Endothelial cell (in vitro differentiated cells): ENCODE data around the gene CA12. TPM values are rescaled to one million over a fixed set of nuclear protein-coding genes. Genes with fewer than 3 reads are reported as not detected.

Experiments used
- DNase-seq: peaks from one replicate; pipeline ENCODE4 v3.0.0; 2021; ENCODE audit warnings: low spot score
- H3K27ac Mint-ChIP-seq: one replicate; pipeline ENCODE4 v1.8.0; 2021; ENCODE audit warnings: mixed read lengths, inconsistent platforms; ENCODE audit not compliant: unreplicated experiment
- H3K27me3 Mint-ChIP-seq: one replicate; pipeline ENCODE4 v1.8.0; 2021; ENCODE audit warnings: mild to moderate bottlenecking, moderate library complexity, mixed read lengths, inconsistent platforms; ENCODE audit not compliant: unreplicated experiment
- H3K36me3 Mint-ChIP-seq: one replicate; pipeline ENCODE4 v1.8.0; 2021; ENCODE audit warnings: mild to moderate bottlenecking, low read depth, mixed read lengths, inconsistent platforms; ENCODE audit not compliant: unreplicated experiment
- H3K4me1 Mint-ChIP-seq: one replicate; pipeline ENCODE4 v1.8.0; 2021; ENCODE audit warnings: mild to moderate bottlenecking, mixed read lengths, inconsistent platforms; ENCODE audit not compliant: unreplicated experiment
- H3K4me3 Mint-ChIP-seq: one replicate; pipeline ENCODE4 v1.8.0; 2021; ENCODE audit warnings: mild to moderate bottlenecking, mixed read lengths, inconsistent platforms; ENCODE audit not compliant: unreplicated experiment
- H3K9me3 Mint-ChIP-seq: one replicate; pipeline ENCODE4 v1.8.0; 2021; ENCODE audit warnings: mixed read lengths, inconsistent platforms; ENCODE audit not compliant: unreplicated experiment
- total RNA-seq: library from RNA; stranded (reverse); fragmentation: NEBNext Ultra II Directional; extraction: Animal tissue kit (Norgen Biotek cat#: 25700); gene quantifications from one replicate; pipeline ENCODE4 v1.2.1, GENCODE V29; 2021; ENCODE audit not compliant: unreplicated experiment
- TF ChIP-seq, protein P1 (sequence below): fragments of 200-600 bp; sonication (generic); IDR thresholded peaks from one replicate; pipeline ENCODE4 v1.5.0; 2021; ENCODE audit warnings: antibody characterized with exemption; ENCODE audit not compliant: unreplicated experiment

Gene CA12
- total RNA-seq, 1 donor from 2014 or later = 0.44 TPM

DNA sequence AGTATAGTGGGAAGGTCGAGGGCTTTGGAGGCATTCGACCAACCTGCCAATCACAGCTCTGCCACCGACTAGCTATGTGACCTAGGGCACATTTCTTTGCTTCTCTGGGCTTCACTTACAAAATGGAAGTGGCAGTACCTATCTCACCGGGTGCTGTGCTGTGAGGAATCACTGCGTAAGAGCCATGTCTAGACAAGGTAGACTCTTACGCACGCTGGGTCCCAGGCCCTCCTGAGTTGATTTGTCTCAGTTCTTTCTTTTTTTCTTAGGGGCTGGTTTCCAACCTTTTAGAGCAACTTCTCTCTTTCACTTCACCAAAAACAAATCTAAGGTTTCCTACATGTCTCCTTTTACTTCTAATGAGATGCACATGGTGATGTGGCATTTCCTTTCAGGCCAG, 18.8 kb downstream of the CA12 start:
- H3K9me3 Mint-ChIP-seq = no peaks in the 10 kb centered on the region
- TF ChIP-seq, protein P1, sequence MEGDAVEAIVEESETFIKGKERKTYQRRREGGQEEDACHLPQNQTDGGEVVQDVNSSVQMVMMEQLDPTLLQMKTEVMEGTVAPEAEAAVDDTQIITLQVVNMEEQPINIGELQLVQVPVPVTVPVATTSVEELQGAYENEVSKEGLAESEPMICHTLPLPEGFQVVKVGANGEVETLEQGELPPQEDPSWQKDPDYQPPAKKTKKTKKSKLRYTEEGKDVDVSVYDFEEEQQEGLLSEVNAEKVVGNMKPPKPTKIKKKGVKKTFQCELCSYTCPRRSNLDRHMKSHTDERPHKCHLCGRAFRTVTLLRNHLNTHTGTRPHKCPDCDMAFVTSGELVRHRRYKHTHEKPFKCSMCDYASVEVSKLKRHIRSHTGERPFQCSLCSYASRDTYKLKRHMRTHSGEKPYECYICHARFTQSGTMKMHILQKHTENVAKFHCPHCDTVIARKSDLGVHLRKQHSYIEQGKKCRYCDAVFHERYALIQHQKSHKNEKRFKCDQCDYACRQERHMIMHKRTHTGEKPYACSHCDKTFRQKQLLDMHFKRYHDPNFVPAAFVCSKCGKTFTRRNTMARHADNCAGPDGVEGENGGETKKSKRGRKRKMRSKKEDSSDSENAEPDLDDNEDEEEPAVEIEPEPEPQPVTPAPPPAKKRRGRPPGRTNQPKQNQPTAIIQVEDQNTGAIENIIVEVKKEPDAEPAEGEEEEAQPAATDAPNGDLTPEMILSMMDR = no peak
- no peak overlapping the region for H3K27ac Mint-ChIP-seq
- no peak overlapping the region for H3K4me3 Mint-ChIP-seq
- peaks cover 2% of the 10 kb centered on the region for H3K4me1 Mint-ChIP-seq
- no peak for DNase-seq
- peaks cover 5% of the 10 kb centered on the region for H3K27me3 Mint-ChIP-seq
- peaks cover 11% of the 10 kb centered on the region for H3K36me3 Mint-ChIP-seq

DNA sequence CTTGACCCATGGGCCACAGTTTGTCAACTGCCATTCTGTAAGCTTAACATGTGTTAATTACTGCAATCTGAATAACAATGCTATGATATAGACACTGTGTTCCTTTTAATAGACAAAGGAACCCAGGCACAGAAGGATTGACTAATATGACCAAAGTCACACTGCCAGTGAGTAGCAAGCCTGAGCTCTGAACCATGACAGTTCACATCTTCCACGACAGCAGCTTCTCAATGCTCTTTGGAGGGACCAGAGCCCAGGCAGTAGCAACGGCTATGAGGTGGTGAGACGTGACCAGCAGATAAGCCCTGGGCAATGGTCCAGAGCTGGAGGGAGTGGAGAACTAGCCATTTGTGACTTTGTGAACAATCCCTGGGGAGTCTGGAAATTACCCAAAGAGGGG, 19.4 kb downstream of the CA12 start:
- TF ChIP-seq, protein P1 = no peak

DNA sequence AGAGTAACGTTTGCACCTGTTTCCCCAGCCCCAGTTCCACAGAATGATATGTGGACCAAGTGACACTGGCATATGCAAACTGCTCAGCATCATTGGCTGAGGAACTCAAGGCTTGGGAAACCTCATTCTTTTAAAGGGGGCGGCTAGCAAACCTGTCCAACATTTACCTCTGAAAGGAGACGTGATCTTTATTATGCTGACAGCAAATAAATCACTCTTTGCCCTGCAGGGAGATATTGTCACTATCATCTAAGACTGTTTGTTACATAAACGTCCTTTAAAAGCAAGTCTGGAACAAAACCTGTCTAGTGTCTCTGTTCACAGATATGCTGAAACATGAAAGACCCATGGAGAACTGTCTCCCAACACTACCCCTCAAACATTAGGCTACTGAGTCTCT, 21.5 kb downstream of the CA12 start:
- Mint-ChIP-seq H3K9me3 (no peaks in the 10 kb centered on the region), H3K27ac (no peak overlapping the region), H3K36me3 (peaks cover 7% of the 10 kb centered on the region), H3K4me1 (peaks cover 2% of the 10 kb centered on the region), H3K27me3 (peaks cover 4% of the 10 kb centered on the region), H3K4me3 (no peak overlapping the region)
- TF ChIP-seq, protein P1 = no peak
- DNase-seq = no peak

More for the DNA sequence above, 19.4 kb downstream of the CA12 start:
- no peak overlapping the region for H3K27ac Mint-ChIP-seq
- DNase-seq = no peak
- peaks cover 5% of the 10 kb centered on the region for H3K27me3 Mint-ChIP-seq
- H3K4me1 Mint-ChIP-seq = peaks cover 2% of the 10 kb centered on the region
- no peak overlapping the region for H3K4me3 Mint-ChIP-seq
- H3K9me3 Mint-ChIP-seq = no peaks in the 10 kb centered on the region
- peaks cover 11% of the 10 kb centered on the region for H3K36me3 Mint-ChIP-seq

DNA sequence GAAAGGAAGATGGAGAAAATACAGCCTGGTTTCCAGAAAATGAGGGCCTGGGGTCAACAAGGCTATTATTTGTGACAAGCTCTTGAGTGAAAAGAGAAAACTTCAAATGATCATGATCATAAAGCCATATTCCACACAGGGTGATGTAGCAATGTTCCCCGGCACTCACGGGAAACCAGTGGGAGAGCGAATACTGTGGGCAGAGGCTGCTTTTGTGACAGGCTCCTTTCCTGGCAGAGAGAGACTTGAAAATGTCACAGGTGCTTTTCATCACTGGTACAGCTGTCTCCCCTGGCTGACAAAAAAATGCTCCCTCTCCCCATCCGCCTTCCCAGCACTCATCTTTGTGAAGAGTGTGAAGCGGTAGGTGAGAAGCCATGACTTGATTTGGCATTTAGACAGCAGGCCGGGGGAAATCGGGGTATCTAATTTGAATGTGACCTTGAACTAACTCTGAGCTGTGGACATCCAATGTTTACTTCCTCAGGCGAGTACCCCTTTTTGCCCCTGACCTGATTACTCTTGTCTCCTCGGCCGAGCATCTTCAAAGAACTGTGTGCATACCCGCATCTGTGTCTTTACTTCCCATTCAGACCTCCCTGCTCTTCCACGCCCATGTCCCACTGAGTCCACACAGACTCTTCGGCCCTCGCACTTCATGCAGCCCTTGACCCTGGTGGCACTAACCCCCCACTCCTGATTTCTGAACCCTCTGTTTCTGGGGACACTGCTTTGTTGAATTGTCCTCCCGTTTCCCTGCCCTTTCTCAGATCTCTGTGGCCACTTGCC, 23.2 kb downstream of the CA12 start:
- no peak for DNase-seq
- peaks cover 4% of the 10 kb centered on the region for H3K36me3 Mint-ChIP-seq
- no peaks in the 10 kb centered on the region for H3K9me3 Mint-ChIP-seq
- H3K4me1 Mint-ChIP-seq = no peaks in the 10 kb centered on the region
- H3K27me3 Mint-ChIP-seq = no peaks in the 10 kb centered on the region
- TF ChIP-seq, protein P1 = no peak
- H3K27ac Mint-ChIP-seq = no peak overlapping the region
- no peak overlapping the region for H3K4me3 Mint-ChIP-seq

DNA sequence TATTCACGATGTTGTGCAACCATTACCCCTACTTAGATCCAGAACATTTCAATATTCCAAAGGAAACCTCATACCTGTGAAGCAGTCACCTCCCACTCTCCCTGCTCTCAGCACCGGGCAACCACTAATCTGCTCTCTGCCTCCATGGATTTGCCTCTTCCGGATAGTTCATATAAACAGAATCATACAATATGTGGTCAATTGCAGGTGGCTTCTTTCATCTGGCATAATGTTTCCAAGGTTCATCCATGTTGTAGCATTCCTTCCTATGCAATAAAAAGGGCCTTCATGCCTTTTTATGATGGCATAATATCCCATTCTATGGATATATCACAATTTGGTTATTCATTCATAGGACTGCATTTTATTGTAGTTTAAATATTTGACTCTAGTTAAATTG, 23.9 kb downstream of the CA12 start:
- H3K4me1 Mint-ChIP-seq = no peaks in the 10 kb centered on the region
- peaks cover 4% of the 10 kb centered on the region for H3K36me3 Mint-ChIP-seq
- H3K4me3 Mint-ChIP-seq = no peak overlapping the region
- H3K27me3 Mint-ChIP-seq = no peaks in the 10 kb centered on the region
- H3K9me3 Mint-ChIP-seq = no peaks in the 10 kb centered on the region
- H3K27ac Mint-ChIP-seq = no peak overlapping the region
- DNase-seq = no peak
- TF ChIP-seq, protein P1 = no peak
